Endothelial cell of umbilical vein (primary cell): ENCODE measurements around the gene FAM180A. TPM values are rescaled to one million over a fixed set of nuclear protein-coding genes. Genes with fewer than 3 reads are reported as not detected.

Experiments used
- BruUV-seq: library from RNA; stranded (reverse); fragments of 400-500 nt; replicated peaks from 2 replicates; lab custom pipeline; 2021; lab: Mats Ljungman, UMichigan
- CTCF ChIA-PET: fragments of 300-600, 350-600 bp; sonication (Branson Sonifier 250); formaldehyde crosslinking; loops from one replicate; lab custom pipeline; 2021; ENCODE audit warnings: antibody characterized with exemption, inconsistent platforms; lab: Charles Lee
- POLR2A ChIA-PET: fragments of 300-600, 350-600 bp; sonication (Branson Sonifier 250); formaldehyde crosslinking; loops from one replicate; lab custom pipeline; 2021; ENCODE audit warnings: antibody characterized with exemption, inconsistent platforms; lab: Charles Lee
- DNase-seq: peaks from one replicate; pipeline ENCODE4 v3.0.0-alpha.2; 2011; ENCODE audit warnings: low read depth, low spot score
- FAIRE-seq: peaks from 2 replicates; lab custom pipeline; 2011; peaks lifted over from hg19 to GRCh38; lab: Jason Lieb, UNC
- H2AFZ ChIP-seq: 2 replicates; pipeline ENCODE4 v1.6.0; 2012; ENCODE audit warnings: low read depth, low read length, control low read depth, inconsistent platforms
- H3K27ac ChIP-seq: 2 replicates; pipeline ENCODE4 v1.5.1; 2011; ENCODE audit warnings: low read depth, mild to moderate bottlenecking, control low read depth, low read length, moderate library complexity; ENCODE audit not compliant: insufficient read depth
- H3K27me3 ChIP-seq, 2 experiments: 2 replicates each; pipeline versions ENCODE4 v1.6.0 to v1.6.1; 2011; ENCODE audit warnings: low read length in 2 of 2, mixed read lengths in 1 of 2; ENCODE audit not compliant: control insufficient read depth in 2 of 2, insufficient read depth in 2 of 2
- H3K36me3 ChIP-seq, 2 experiments: 2 replicates in 1 of 2; 3 replicates in 1 of 2; pipeline ENCODE4 v1.5.1; 2011; ENCODE audit warnings: low read length in 2 of 2, mild to moderate bottlenecking in 1 of 2, moderate library complexity in 1 of 2; ENCODE audit not compliant: control insufficient read depth in 2 of 2, insufficient read depth in 2 of 2; ENCODE audit errors: extremely low read depth in 1 of 2
- H3K4me1 ChIP-seq: 3 replicates; pipeline ENCODE4 v1.5.1; 2011; ENCODE audit warnings: mild to moderate bottlenecking, low read length; ENCODE audit not compliant: control insufficient read depth, insufficient read depth; ENCODE audit errors: extremely low read depth
- H3K4me2 ChIP-seq: 2 replicates; pipeline ENCODE4 v1.6.1; 2011; ENCODE audit warnings: low read length, control low read depth, mixed read lengths; ENCODE audit not compliant: insufficient read depth
- H3K4me3 ChIP-seq, 3 experiments: fragments of 200-600 bp in 1 of 3; sonication (generic), shearing (Covaris generic) in 1 of 3; replicated peaks in 1 of 3; 2 replicates each; pipeline ENCODE4 v1.5.1; 2011 to 2016; ENCODE audit warnings: control low read depth in 3 of 3, low read length in 3 of 3, mild to moderate bottlenecking in 2 of 3, inconsistent platforms in 1 of 3, low read depth in 1 of 3, moderate library complexity in 1 of 3; ENCODE audit not compliant: insufficient read depth in 1 of 3
- H3K79me2 ChIP-seq: 2 replicates; pipeline ENCODE4 v1.6.0; 2012; ENCODE audit warnings: low read length, inconsistent platforms; ENCODE audit not compliant: control insufficient read depth, insufficient read depth
- H3K9ac ChIP-seq: replicated peaks from 2 replicates; pipeline ENCODE3; 2011; ENCODE audit warnings: low read length, control low read depth; ENCODE audit not compliant: insufficient read depth; ENCODE audit errors: extremely low read depth
- H3K9me1 ChIP-seq: replicated peaks from 3 replicates; pipeline ENCODE4 v1.6.0; 2011; ENCODE audit warnings: mild to moderate bottlenecking, low read length; ENCODE audit not compliant: control insufficient read depth, insufficient read depth; ENCODE audit errors: extremely low read depth
- H3K9me3 ChIP-seq: replicated peaks from 2 replicates; pipeline ENCODE4 v1.5.1; 2012; ENCODE audit warnings: low read length, inconsistent platforms; ENCODE audit not compliant: control insufficient read depth, insufficient read depth
- H4K20me1 ChIP-seq: replicated peaks from 2 replicates; pipeline ENCODE3; 2011; ENCODE audit warnings: mild to moderate bottlenecking, low read length; ENCODE audit not compliant: control insufficient read depth, insufficient read depth; ENCODE audit errors: extremely low read depth
- EZH2 ChIP-seq: IDR thresholded peaks from 2 replicates; pipeline ENCODE4 v1.6.1; 2012; ENCODE audit warnings: borderline replicate concordance, low read depth, mild to moderate bottlenecking, moderate library complexity, low read length, inconsistent platforms; ENCODE audit not compliant: severe bottlenecking
- FOS ChIP-seq: IDR thresholded peaks from 2 replicates; pipeline ENCODE4 v1.6.1; 2011; ENCODE audit warnings: mild to moderate bottlenecking, low read length, moderate library complexity, borderline replicate concordance; ENCODE audit not compliant: insufficient read depth
- GATA2 ChIP-seq: IDR thresholded peaks from 2 replicates; pipeline ENCODE4 v1.7.0; 2011; ENCODE audit warnings: low read depth, mild to moderate bottlenecking, moderate library complexity, mixed read lengths, low read length; ENCODE audit not compliant: insufficient read length, insufficient read depth
- JUN ChIP-seq: IDR thresholded peaks from 2 replicates; pipeline ENCODE4 v1.6.1; 2011; ENCODE audit warnings: borderline replicate concordance, low read depth; ENCODE audit not compliant: insufficient read length, insufficient read depth
- MYC ChIP-seq: IDR thresholded peaks from one replicate; pipeline ENCODE4 v1.6.1; 2011; ENCODE audit warnings: mild to moderate bottlenecking, low read depth, low read length
- POLR2A ChIP-seq: IDR thresholded peaks from 2 replicates; pipeline ENCODE4 v1.6.1; 2012; ENCODE audit warnings: low read depth, mild to moderate bottlenecking, control low read depth, low read length
- POLR2AphosphoS5 ChIP-seq: IDR thresholded peaks from 2 replicates; pipeline ENCODE4 v1.6.1; 2012; ENCODE audit warnings: low read depth, mild to moderate bottlenecking, control low read depth, low read length, moderate library complexity; ENCODE audit not compliant: insufficient read depth
- dilution Hi-C: fragments of 300-500 bp; cut with MboI; formaldehyde crosslinking; loops from one replicate; pipeline ENCODE4 v1.15.0; 2019; ENCODE audit warnings: low sequenced_read_pairs; ENCODE audit not compliant: extremely low pct_ligation_motif_present
- intact Hi-C: fragments of 100-400 bp; cut with micrococcal nuclease; formaldehyde crosslinking; loops from one replicate; pipeline ENCODE4 v1.10.0; 2022
- polyA plus RNA-seq, 4 experiments: library from polyadenylated mRNA; depleted of rRNA in 3 of 4; stranded (reverse) in 3 of 4; unstranded in 1 of 4; fragments of >200 nt; gene quantifications; 2 replicates each; pipeline versions ENCODE4 v1.2.1 to v1.2.3, GENCODE V29; 2011 to 2012; ENCODE audit warnings: missing spikeins in 1 of 4
- total RNA-seq: library from RNA; stranded (reverse); gene quantifications from 2 replicates; pipeline ENCODE4 v1.2.3, GENCODE V29; 2021
- TF ChIP-seq, protein P1 (sequence below), 2 donors: IDR thresholded peaks; 1 replicate in 1 of 2; 2 replicates in 1 of 2; pipeline ENCODE4 v1.5.1; 2011; ENCODE audit warnings: low read length in 2 of 2, mild to moderate bottlenecking in 2 of 2, moderate library complexity in 2 of 2, control low read depth in 1 of 2, inconsistent platforms in 1 of 2, low read depth in 1 of 2; ENCODE audit not compliant: insufficient read depth in 1 of 2; ENCODE audit errors: extremely low read depth in 1 of 2
- TF ChIP-seq, protein P2 (sequence below): IDR thresholded peaks from 2 replicates; pipeline ENCODE4 v1.6.1; 2011; ENCODE audit not compliant: insufficient read depth, insufficient read length

Gene FAM180A
- total and polyA plus RNA-seq, 2 donors (not counting 3 experiments of a cell fraction or from before 2014, with no cell fraction given): not detected

DNA sequence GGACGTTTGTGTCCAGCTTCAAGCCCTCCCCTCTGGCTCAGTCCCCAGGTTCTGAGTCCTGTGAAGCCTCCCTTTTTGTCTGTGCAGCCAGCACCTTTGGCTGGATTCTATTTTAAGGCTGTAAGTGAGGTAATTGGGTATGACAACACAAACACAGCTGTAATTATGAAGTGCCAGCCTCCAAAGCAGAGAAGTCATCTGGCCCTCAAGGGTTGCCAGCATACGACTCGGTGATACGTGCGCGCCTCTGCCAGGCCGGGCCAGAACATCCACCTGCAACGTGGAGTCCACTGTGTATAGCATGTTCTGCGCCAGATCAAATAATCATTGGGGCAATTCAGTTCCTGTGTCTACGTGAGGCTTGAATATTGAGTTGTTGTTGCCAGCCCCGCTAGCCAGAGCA lies 6.7 kb upstream of the FAM180A start:
- H3K27me3 ChIP-seq: no peaks in the 10 kb centered on the region
- H3K4me2 ChIP-seq: no peak overlapping the region
- no peak for TF ChIP-seq JUN
- TF ChIP-seq, protein P1, sequence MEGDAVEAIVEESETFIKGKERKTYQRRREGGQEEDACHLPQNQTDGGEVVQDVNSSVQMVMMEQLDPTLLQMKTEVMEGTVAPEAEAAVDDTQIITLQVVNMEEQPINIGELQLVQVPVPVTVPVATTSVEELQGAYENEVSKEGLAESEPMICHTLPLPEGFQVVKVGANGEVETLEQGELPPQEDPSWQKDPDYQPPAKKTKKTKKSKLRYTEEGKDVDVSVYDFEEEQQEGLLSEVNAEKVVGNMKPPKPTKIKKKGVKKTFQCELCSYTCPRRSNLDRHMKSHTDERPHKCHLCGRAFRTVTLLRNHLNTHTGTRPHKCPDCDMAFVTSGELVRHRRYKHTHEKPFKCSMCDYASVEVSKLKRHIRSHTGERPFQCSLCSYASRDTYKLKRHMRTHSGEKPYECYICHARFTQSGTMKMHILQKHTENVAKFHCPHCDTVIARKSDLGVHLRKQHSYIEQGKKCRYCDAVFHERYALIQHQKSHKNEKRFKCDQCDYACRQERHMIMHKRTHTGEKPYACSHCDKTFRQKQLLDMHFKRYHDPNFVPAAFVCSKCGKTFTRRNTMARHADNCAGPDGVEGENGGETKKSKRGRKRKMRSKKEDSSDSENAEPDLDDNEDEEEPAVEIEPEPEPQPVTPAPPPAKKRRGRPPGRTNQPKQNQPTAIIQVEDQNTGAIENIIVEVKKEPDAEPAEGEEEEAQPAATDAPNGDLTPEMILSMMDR (IDR thresholded peaks at IDR 0.05; ENCODE audit: extremely low read depth in 1 of 2, insufficient read depth in 1 of 2, low read depth in 1 of 2, low read length in 2 of 2): no peak
- TF ChIP-seq POLR2A: no peak
- TF ChIP-seq, protein P2, sequence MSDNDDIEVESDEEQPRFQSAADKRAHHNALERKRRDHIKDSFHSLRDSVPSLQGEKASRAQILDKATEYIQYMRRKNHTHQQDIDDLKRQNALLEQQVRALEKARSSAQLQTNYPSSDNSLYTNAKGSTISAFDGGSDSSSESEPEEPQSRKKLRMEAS: no peak
- TF ChIP-seq GATA2: no peak
- no peak for TF ChIP-seq MYC
- TF ChIP-seq EZH2: no peak
- no peak for TF ChIP-seq POLR2AphosphoS5
- no peak for TF ChIP-seq FOS
- no peaks in the 10 kb centered on the region for H3K9me3 ChIP-seq
- ChIA-PET CTCF (no interaction called here), POLR2A (no interaction called here)
- H3K27ac ChIP-seq: no peak overlapping the region
- H2AFZ ChIP-seq: no peak overlapping the region
- H3K9ac ChIP-seq: no peak overlapping the region
- intact Hi-C loops (no loop called here), dilution Hi-C loops (no loop called here)
- no peak overlapping the region for H3K4me3 ChIP-seq
- no TSS peak for BruUV-seq
- no peaks in the 10 kb centered on the region for H3K36me3 ChIP-seq
- FAIRE-seq (no peak), DNase-seq (no peak)
- H3K4me1 ChIP-seq: peaks cover 14% of the 10 kb centered on the region
- no peaks in the 10 kb centered on the region for H3K9me1 ChIP-seq
- H4K20me1 ChIP-seq: no peaks in the 10 kb centered on the region
- no peaks in the 10 kb centered on the region for H3K79me2 ChIP-seq
